Activated CD8-positive, alpha-beta memory T cell treated with anti-CD3 and anti-CD28 coated beads for 24 hours (primary cell): ENCODE data around the gene PLA2G5.

Source experiments
- DNase-seq: peaks from one replicate; pipeline ENCODE4 v3.0.0-alpha.2; 2020

The PLA2G5 gene

DNA sequence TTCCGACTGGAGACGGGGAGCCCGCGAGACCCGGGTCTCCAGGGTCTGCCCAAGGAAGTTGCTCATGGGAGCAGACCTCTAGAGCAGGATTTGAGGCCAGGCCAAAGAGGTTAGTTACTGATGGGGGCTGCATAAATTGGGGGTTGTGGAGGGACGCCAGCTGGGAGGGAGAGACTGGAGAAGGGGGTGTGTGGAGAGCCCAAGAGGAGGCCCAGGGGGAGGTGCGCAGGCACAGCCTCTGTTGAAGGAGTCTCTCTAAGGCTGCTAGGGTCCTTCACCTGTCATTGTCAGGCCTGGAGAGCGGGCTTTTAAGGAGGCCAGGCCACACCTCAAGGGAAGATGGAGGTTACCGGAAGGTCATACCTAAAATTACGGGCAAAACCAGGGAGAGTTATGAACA lies 363 bp downstream of the PLA2G5 start:
- DNase-seq, result no peak

- peak; percentile 15 for DNase-seq
These were observed 1.4 kb downstream of the PLA2G5 start for GRCh38 chr1:20071416-20071815.

- peak; percentile 28 for DNase-seq
These were observed 2.8 kb downstream of the PLA2G5 start for GRCh38 chr1:20072771-20073170.

GRCh38 chr1:20073256-20073655 lies 3.3 kb downstream of the PLA2G5 start:
- peak; percentile 4 for DNase-seq

- DNase-seq, result peak; percentile 13
These were observed 4.2 kb downstream of the PLA2G5 start for GRCh38 chr1:20074055-20074724.

DNA sequence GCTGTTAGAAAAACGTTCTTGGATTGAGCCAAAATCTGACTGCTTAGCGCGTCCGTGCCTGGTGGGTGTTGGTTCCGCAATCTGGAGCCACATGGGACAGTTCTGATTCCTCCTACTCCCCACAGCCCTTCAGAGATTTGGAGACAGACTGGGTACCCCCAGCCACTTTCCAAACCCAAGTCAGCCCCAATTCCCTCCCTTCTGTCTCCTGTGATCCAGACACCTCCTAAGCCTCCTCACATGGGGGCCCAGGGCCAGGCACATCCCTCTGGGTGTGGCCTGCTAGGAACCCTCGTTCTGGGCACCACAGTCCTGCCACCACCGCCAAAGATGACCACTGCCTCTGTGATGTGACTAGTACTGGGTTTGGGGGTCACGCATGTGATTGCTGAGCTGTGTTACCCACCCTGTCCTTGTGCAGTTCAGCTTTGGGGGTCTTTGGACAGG lies 4.8 kb downstream of the PLA2G5 start:
- DNase-seq, result peak; percentile 26

DNA sequence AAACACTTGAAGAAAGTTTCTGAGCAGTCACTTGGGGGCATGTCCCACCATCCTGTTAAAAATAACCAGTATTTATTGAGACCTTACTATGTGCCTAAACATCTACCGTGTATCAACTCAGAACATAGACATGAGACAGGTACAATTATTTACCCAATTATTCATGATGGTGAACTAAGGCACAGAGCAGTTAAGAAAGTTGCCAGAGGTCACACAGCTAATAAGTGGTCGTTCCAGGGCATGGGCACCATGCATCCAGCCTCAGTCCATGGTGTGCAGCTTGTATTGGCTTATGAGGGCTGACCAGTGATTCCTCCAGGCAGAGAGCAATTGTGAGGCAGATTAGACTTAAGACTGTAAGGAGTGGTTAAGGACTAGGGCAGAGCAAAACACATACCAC lies 5.4 kb downstream of the PLA2G5 start:
- no peak for DNase-seq

GRCh38 chr1:20076223-20076622 lies 6.2 kb downstream of the PLA2G5 start:
- no peak for DNase-seq

DNA sequence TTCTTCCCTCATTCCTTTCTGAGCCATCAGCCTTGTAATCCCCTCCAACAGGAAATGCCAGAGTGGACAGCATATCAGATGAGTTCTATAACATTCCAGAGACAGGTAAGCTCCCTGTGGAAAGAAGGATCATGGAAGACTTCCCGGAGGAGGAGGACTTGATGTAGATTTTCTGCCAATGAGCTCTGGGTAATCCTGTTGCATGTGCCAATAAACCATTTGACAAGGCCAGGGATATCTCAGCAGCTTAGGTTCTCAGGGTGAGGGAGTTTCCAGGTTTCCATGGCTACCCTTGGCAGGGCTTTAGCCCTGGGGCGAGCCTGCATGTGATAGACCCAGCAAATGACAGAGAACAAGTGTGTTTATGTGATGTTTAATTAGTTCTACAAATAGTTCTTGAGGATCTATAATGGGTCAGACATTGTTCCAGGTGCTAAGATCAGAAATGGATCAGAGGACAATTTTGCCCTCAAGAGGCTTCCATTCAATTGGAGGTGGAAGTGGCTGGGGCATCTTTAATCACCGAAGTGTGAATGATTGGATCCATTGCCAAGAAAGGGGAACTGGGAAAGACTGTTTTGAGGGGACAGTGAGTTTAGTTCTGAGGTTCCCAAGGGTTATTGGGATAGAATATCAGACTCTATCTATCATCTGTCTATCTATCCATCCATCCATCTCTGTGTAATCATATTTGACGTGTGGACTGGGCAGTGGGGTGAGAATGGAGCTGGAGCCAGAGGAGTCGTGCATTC lies 6.9 kb downstream of the PLA2G5 start:
- DNase-seq, result no peak

GRCh38 chr1:20078171-20078651 lies 8.2 kb downstream of the PLA2G5 start:
- no peak for DNase-seq

- no peak for DNase-seq
These were observed 8.7 kb downstream of the PLA2G5 start for GRCh38 chr1:20078711-20079110.

- DNase-seq, result no peak
These were observed 9.8 kb downstream of the PLA2G5 start for GRCh38 chr1:20079661-20080305.

DNA sequence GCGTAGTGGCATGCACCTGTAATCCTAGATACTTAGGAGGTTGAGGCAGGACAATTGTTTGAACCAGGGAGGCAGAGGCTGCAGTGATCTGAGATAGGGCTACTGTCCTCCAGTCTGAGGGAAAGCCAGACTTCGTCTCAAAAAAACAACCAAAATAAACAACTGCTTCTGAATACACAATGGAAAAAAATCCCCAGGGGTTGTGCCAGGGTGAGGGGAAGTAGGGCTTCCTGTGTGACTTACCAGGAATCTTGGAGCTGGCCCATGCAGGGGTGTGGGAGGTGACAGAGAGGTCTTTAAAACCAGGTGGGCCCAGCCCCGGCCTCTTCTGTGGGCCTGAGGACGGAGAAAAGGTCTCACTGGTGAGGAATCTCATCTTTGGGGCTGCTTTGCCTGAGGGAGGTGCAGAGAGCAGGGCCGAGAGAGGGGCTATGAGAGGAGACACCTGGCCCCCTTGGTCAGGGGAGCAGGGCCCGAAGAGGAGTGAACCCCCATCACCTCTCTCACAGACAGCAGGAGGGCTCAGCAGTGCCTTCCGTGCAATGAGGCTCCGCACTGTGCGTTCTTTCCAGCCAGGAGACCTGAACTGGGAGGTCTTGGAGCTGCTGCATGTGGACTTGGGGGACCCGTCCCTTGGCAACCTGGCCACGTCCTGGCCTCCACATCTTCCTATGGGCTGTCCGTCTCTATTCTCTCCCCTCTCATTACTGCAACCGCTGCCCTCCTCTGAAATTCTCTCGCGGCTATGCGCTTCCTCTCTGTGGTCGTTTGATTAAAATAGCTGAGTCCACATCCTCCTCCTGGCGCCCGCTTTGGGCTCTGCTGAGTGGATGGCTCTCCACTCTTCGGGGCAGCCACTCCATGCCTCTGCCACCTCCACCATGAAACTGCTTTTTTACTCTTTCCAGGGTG lies 10.7 kb downstream of the PLA2G5 start:
- no peak for DNase-seq

DNA sequence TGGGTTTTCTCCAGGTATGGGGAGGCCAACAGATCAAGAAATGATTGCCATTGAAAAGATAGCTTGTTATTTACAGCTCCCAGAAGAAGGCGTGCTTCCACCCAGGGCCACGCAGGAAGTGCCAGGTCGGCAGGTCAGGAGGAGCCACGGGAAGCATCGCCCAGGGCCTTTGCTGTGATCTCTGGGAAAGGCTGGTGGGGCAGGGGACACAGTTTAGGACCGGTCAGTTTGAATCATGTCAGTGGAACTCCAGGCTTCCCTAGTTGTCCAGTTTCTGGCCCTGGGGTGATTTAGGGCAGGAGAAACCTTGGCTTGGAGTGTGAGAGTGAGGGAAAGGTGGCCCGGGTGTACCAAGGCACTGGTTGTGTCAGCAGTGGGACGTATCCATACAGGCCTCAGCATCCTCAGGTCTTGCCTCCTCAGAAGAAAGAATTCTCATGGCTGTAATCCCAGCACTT lies 11.4 kb downstream of the PLA2G5 start:
- DNase-seq, result no peak

DNA sequence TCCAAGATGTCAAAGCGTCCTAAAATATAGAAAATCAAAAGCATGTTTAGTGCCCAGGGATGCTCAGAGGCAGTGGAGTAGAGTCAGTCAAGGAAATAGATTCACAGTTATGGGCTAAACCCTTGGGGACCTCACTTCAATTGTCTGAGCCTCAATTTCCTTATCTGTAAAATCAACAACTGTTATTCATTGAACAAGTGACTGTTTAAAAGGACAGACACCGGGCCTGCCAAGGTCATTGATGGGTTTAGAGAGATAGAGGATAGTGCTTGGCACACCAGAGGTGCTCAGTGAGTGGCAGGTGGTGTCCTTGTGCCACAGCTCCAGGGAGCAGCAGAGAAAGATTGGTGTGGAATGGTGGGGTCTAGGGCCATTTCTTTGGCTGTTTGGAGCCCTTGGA lies 12.8 kb downstream of the PLA2G5 start:
- no peak for DNase-seq

DNA sequence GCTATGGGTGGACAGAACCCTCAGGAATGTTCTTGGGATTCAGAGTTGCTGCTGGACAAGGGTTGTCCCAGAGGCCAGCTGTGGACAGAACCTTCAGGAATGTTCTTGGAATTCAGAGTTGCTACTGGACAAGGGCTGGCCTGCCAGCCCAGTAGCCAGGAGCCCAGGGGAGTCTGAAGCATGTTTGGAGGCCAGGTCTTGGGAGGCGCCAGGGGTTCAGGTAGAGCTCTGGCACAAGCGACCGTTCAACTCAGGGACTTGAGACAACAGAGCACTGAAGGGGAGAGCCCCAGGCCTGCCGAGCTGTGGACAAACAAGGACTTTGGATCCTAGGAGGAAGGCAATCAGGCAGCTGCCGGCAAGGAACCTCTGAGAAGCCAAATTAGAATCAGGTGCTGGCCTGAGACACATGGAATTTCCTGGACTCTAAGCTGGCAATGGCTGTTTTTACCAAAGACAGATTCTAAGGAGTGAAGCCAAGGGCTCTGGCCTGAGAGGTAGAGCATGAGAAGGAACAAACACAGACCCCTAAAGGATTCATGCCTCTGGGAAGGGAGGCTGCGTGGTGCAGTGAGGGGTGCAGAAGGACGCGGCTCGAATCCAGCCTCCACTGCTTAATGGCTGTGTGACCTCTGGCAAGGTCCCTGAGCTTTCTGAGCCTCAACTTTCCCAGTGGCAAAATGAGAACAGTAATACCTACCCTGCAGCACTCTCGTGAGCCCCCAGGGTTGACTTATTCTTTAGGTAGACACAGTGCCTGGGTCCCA lies 13.4 kb downstream of the PLA2G5 start:
- no peak for DNase-seq

DNA sequence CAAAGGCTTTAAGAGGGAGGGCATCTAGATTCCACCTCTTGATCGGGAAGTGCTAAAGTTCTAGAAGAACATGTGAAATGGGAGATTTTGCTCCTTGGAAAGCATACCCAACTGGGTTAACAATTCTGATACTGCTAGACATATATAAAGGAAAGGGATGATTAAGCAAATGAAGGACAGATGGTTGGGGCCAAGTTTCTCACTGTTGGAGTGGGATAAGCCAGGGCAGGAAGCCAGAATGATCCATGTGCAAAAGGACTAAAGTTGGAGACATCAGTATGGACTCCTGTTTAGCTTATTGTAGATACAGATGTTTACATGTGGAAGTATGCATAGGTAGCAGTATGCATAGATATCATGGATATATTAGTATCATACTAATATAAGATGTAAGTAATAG lies 16.8 kb downstream of the PLA2G5 start:
- DNase-seq, result no peak

GRCh38 chr1:20087668-20088067 lies 17.7 kb downstream of the PLA2G5 start:
- DNase-seq, result no peak

- DNase-seq, result no peak
These were observed 19.5 kb downstream of the PLA2G5 start for GRCh38 chr1:20089328-20090077.

DNA sequence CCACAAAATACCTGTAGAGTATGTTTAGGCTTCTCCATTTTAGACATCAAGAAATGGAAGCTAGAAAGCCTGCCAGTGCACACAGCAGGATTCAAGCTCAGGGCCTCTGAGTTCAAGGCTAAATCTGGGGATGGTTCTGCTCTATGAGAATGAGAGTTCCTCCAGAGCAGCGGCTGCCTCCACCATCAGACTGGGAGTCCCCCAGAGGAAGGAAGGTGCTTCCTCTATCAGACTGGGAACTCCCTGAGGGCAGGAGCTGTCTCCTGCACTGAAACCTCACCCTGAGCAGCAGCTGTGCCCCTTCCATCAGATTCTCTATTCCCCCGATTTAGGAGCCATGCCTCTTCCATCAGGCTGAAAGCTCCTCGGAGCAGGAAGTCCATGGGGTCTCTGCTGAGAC lies 20.1 kb downstream of the PLA2G5 start:
- no peak for DNase-seq

DNA sequence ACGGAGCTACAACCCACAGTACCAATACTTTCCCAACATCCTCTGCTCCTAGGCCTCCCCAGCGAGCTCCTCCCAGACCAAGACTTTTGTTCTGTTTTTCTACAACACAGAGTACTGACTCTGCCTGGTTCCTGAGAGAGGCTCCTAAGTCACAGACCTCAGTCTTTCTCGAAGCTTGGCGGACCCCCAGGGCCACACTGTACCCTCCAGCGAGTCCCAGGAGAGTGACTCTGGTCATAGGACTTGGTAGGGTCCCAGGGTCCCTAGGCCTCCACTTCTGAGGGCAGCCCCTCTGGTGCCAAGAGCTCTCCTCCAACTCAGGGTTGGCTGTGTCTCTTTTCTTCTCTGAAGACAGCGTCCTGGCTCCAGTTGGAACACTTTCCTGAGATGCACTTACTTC lies 20.6 kb downstream of the PLA2G5 start:
- no peak for DNase-seq
